NCI-H69 (cell line): Measurements from ENCODE around the gene OR9G1.
"Not testable (repeated sequence)": the region's sequence is repeated elsewhere in the genome, so short reads cannot be mapped to it uniquely, and the experiment has no call there.

Source experiments
- DNase-seq: peaks from one replicate; lab custom pipeline; 2025; lab: John Stamatoyannopoulos, UW

OR9G1 gene, protein sequence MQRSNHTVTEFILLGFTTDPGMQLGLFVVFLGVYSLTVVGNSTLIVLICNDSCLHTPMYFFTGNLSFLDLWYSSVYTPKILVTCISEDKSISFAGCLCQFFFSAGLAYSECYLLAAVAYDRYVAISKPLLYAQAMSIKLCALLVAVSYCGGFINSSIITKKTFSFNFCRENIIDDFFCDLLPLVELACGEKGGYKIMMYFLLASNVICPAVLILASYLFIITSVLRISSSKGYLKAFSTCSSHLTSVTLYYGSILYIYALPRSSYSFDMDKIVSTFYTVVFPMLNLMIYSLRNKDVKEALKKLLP

GRCh38 chr11:56698795-56699194, at the start of gene OR9G1:
Gene OR9G1 (plus strand): TSS chr11:56699095. CDS start chr11:56700388, 1,293 bp downstream.
- DNase-seq, result no peak

DNA sequence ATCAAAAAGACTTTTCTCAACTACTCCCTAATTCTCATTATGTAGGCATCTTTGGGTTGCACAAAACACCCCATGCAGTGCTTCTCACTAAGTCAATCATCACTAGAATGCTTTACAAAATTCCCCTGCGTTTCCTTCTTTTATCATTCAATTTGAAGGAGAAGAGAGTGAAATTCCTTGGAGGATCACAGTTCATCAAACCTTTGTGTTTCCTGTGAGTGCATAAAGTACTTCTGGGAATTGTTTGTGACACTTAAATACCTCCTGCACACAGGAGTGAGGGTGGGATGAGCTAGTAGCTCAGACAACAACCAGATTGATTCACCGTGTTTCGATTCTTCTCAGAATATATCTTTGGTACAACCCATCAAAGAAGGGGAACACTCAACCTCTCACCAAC, 39.1 kb upstream of the OR9G1 start:
- no peak for DNase-seq

GRCh38 chr11:56663386-56663785, 35.5 kb upstream of the OR9G1 start, which contains the start of gene OR5AR1:
Gene OR5AR1 (plus strand): TSS chr11:56663686. CDS start chr11:56663686, 0 bp downstream.
- DNase-seq, result no peak

DNA sequence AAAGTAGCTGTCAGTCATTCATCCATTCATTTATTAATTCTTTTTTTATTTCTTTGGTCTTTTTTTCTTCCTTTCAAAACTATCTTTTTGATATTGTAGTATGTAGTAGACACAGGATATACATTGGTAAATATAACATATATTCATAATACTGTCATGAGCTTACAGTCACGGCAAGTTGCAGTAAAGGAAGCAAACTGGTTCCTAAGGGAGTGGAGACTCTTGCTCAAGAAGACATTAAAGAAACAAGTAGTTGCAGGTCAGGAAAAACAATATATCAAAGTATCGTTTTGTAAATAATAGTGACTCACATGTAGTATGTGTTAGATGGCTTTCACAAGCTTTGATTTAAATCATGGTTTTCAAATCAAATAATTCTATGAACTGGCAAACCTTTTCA, 27.9 kb upstream of the OR9G1 start:
- no peak for DNase-seq

GRCh38 chr11:56688554-56689100, 10.3 kb upstream of the OR9G1 start:
- no peak for DNase-seq

DNA sequence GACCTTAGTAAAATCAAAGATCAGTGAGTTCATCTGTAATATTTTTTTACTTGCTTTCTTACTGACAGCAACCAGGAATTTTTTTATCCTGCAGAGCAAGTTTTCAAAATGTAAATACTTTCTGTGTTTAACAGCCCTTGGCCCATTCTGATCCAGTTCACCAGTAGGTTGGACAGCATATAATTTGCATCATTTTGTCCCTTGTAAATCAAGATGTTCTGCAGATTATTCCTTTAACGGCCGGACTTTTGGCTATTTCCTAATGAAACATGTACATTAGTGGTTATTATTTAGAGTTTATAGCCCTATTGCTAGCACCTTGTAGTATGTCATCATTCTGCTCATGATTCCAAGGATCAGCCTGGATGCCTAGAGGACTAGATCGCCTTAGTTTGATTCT, 7.7 kb upstream of the OR9G1 start:
- DNase-seq, result not testable (repeated sequence)

- no peak for DNase-seq
Observed at GRCh38 chr11:56693428-56693827, 5.5 kb upstream of the OR9G1 start.

- no peak for DNase-seq
Observed at GRCh38 chr11:56700242-56700913, 1.5 kb downstream of the OR9G1 start.

GRCh38 chr11:56700914-56701485, 2.1 kb downstream of the OR9G1 start:
- DNase-seq, result no peak

DNA sequence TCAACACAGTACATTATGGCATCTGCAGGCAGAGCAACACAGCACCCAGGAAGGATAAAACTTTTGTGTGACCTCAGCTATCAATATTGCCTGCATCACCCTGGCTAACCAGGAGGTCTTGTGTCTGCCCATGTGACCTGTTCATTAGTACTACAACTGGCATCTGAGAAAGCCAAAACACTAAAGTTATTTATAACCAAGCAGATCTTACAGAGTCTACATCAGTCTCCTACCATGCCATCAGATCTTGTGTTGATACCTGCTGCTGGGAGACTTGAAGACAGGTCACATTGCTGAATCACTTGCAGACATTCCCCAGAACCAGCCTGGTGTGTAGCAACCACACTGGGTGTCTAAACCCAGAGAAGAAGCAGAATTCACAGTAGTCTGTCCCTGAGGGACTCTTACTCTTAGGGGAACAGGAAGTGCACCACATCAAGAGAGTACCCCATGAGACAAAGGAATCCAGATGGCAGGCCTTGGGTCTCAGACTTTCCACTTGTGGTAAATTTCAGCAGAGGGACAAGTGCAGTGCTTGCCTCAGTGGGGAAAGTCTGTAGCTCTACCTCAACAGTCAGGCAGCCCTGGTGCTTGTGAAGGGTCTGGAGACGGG, 7.0 kb downstream of the OR9G1 start:
- DNase-seq, result no peak

GRCh38 chr11:56706486-56706885, 7.6 kb downstream of the OR9G1 start:
- no peak for DNase-seq

DNA sequence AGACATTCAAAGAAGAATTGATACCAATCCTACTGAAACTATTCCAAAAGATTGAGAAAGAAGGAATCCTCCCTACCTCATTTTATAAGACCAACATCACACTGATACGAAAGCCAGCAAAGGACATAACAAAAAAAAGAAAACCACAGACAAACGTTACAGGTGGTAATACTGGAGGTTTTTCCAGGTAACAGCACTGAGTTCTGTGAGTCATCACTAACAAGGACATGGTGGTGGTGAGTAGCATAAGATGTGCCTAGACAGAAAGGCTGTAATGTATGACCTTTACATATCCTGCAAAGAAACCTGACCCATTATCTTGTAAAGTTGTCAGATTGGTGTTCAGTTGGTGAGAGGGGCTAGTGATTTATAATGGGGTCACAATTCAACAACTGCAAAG, 15.3 kb downstream of the OR9G1 start:
- DNase-seq, result no peak

DNA sequence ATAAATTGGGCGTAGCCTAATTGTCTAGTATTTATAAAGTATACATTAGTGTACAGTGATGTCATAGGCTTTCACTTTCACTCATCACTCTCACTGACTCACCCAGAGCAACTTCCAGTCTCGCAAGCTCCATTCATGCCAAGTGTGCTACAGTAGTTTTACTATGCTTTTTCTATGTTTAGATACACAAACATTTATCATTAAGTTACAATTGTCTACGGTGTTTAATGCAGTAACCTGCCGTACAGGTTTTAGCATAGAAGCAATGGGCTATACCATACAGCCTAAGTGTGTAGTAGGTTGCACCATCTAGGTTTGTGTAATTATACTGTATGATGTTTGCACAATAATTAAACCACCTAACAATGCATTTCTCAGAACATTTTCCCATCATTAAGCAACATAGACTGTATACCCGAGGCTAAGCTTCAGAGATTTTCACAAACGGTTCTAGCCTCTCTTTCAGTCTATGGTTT, 17.5 kb downstream of the OR9G1 start:
- DNase-seq, result no peak

DNA sequence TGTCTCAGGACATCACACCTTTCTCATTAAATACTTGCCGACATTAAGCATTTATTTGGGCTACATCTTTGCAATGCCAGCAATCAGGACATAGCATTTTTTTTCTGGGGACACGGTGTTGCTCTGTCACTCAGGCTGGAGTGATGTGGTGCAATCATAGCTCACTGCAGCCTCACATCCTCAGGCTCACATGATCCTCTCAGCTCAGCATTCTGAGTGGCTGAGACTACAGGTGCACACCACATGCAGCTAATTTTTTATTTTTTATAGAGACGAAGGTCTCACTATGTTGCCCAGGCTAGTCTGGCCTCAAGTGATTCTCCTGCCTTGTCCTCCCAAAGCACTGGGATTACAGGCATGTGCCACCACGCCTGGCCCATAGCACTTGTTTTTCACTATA, 21.6 kb downstream of the OR9G1 start:
- no peak for DNase-seq

- DNase-seq, result no peak
Observed at GRCh38 chr11:56740107-56740506, 41.2 kb downstream of the OR9G1 start.

DNA sequence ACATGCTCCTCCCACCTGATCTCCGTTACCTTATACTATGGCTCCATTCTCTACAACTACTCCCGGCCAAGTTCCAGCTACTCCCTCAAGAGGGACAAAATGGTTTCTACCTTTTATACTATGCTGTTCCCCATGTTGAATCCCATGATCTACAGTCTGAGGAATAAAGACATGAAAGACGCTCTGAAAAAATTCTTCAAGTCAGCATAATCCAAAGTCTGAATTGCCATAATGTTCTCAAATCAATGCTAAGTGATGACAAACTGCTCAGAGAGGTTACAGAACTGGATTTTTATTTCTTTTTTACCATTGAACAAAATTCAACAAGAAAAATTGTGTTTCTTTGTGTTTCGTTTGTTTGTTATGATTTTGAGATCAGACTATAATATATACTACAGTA, 42.0 kb downstream of the OR9G1 start:
- DNase-seq, result no peak

DNA sequence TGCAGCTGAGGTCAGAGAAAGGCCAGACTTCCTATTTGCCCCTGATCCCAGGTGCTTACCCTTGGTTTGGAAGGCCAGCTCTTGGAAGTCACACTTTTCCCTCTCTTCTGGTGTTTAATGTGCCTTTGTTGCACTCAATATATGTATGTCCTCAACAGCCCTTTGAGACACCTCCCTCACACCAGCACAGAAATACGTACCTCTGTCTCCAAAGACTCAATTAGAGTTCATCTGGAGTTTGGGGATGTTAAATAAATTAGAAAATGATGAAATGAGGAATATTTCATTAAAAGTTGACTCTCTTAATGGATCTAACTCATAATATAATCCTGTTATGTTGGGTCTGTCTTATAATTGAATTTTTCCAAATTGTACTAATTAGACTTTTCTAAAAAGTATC, 49.7 kb downstream of the OR9G1 start, which contains the start of gene OR9G4:
TSS of gene OR9G4 (minus strand) at position 101 of the 400 bp plus-strand sequence. CDS start 4,931 bp downstream, outside the sequence.
- DNase-seq, result no peak

DNA sequence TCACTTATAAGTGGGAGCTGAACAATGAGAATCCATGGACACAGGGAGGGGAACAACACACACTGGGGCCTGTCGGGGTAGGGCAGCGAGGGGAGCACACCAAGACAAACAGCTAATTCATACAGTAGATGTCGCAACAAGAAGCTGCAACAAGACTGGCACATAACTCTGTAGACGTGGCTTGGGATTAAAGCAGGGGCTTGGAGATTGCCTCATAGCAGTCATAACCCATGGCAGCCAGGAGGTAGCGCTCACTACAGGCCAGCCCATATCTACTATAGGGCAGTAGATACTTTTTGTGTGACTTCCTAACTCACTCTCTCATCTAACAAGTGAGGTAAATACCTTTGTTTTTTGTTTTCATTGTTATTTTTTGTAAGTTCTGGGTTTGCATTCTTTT, 51.3 kb downstream of the OR9G1 start:
- no peak for DNase-seq

DNA sequence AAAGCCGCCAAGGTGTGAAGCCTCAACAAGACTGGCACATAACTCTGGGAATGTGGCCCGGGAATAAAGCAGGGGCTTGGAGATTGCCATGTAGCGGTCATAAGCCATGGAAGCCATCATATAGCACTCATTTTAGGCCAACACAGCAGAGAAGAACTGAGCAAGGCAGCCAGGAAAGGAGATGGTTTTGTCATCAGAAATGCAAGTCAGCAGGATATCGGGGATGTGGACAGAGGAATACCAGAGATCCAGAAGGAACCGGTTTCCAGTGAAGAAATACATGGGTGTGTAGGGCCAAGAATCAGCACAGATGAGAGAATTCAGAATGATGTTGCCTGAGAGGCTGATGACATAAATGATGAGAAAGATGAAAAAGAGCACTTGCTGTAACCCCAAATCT, 52.6 kb downstream of the OR9G1 start:
- DNase-seq, result no peak
